HEK293T (cell line): ENCODE results near the gene SH3RF3.

Experiments
- ELF4 ChIP-seq: fragments of 450-650 bp; IDR thresholded peaks from 2 replicates; pipeline ENCODE4 v1.6.1; 2017; ENCODE audit warnings: antibody characterized with exemption
- PKNOX1 ChIP-seq: fragments of 450-650 bp; IDR thresholded peaks from 2 replicates; pipeline ENCODE4 v1.6.1; 2016
- TARDBP ChIP-seq: fragments of 450-650 bp; IDR thresholded peaks from 2 replicates; pipeline ENCODE4 v1.6.1; 2016

GRCh38 chr2:109512076-109512475 is 383.1 kb downstream of the SH3RF3 start:
- TF ChIP-seq TARDBP, result no peak
- no peak for TF ChIP-seq ELF4
- no peak for TF ChIP-seq PKNOX1
